Stimulated activated CD4-positive, alpha-beta T cell treated with anti-CD3 and anti-CD28 coated beads, Interleukin-15, amount 100 ng/mL, for 48 hours (primary cell): ENCODE results near the gene SMIM24.
A peak's percentile ranks its signal among the peaks of the same experiment; 100 is the strongest.
"Not testable (repeated sequence)": the region's sequence is repeated elsewhere in the genome, so short reads cannot be mapped to it uniquely, and the experiment has no call there.

Experiments used
- DNase-seq, 2 donors: peaks; one replicate each; pipeline ENCODE4 v3.0.0-alpha.2; 2020; ENCODE audit warnings: low read depth in 2 of 2

SMIM24 gene

DNA sequence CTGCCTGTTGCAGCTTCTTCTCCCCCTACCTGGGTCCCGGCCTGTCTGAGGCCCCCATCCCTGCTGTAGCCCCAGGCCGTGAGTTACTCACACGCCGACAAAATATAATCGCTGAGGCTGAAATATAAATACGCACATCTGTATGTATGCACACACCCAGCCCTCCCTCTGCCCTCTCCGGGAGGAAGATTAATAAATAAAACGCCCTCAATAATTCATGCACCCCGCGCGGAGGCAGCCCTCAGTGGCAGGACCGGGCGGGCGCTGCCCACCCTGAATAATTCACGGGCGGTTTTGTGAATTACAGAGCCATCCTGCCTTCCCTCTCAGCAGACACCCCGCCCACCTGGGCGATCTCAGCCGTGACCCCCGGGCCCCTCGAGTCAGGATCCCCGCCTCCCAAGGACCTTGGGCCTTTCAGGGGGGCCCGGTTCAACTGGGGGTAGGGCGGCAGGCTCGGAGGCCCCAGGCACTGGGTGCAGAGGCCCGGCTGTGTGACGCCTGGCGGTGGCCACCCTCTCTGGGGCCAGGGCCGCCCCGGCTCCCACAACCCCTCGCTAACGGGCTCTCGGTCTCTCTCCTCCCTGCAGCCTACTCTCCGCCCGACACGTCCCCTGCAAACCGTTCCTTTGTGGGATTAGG is 24.2 kb downstream of the SMIM24 start:
- DNase-seq, result no peak

DNA sequence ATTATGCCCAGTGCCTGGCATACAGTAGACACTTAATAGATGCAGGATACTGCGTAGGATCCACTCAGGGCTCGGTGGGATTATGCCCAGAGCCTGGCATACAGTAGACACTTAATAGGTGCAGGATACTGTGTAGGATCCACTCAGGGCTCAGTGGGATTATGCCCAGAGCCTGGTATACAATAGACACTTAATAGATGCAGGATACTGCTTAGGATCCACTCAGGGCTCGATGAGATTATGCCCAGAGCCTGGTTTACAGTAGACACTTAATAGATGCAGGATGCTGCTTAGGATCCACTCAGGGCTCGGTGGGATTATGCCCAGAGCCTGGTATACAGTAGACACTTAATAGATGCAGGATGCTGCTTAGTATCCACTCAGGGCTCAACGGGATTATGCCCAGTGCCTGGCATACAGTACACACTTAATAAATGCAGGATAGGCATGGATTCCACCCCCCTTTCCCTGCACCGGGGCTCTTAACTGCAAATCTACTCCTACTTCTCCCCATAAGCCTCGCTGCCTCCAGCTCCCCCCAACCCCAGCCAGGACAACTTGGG is 24.9 kb downstream of the SMIM24 start:
- DNase-seq, result no peak

GRCh38 chr19:3454656-3455392 is 25.5 kb downstream of the SMIM24 start:
- no peak for DNase-seq

DNA sequence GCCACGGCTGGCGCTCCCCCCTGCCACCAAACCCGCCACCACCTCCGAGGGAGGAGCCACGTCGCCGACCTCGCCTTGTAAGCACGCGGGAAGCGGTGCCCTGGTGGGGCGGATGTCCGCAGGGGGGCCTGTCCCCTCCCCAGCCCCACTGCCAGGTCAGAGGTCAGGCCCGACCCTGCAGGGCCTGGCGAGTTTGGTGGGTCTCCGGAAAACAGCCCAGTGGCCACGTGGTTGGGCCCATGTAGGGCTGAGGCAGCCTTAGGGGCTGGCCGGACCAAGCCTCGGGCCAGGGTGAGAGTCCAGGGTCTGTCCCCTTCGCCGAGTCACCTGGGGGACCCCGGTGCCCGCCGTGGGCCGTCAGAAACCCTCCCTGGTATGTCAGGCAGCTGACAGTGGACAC is 26.5 kb downstream of the SMIM24 start:
- DNase-seq, result no peak

DNA sequence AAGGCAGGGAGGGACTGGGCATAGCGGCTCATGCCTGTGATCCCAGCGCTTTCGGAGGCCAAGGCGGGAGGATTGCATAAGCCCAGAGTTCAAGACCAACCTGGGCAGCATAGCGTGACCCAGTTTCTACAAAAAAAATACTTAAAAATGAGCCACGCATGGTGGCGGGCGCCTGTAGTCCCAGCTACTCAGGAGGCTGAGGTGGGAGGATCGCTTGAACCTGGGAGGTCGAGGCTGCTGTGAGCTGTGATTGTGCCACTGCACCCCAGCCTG is 27.4 kb downstream of the SMIM24 start:
- DNase-seq, result not testable (repeated sequence)

DNA sequence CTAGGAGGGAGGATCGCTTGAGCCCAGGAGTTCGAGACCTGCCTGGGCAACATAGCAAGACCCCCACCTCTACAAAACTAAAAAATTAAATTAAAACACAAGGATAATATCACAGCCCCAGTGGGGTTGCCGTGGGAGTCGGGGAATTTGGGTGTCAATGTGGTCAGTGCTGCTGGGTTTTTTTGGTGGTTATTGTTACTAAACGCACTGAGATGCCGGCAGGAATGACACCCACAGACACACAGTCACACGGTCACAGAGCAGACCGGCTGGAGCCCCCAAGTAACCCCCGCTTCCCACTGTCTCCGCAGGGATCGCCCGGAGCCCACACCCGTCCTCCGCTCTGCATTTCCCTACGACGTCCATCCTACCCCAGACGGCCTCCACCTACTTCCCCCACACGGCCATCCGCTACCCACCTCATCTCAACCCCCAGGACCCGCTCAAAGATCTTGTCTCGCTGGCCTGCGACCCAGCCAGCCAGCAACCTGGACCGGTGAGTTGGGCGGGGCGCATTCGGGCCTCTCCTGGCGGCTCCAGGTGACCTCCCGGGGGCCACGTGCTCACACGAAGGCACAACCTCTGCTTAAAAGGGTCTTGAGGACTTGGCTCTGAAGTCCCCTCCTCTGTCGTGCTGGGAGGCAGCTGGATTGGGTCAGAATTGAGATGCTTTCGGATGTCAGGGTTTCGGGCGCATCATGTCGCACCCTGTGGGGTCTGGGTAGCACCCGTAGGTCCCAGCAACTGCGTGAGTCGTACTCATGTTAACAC is 28.0 kb downstream of the SMIM24 start:
- no peak for DNase-seq

GRCh38 chr19:3451451-3451866 is 28.9 kb downstream of the SMIM24 start:
- no peak for DNase-seq

GRCh38 chr19:3450796-3451411 is 29.4 kb downstream of the SMIM24 start:
- DNase-seq, result no peak

GRCh38 chr19:3448616-3449334 is 31.6 kb downstream of the SMIM24 start:
- no peak for DNase-seq

GRCh38 chr19:3446657-3447056 is 33.7 kb downstream of the SMIM24 start:
- DNase-seq, result not testable (repeated sequence)

DNA sequence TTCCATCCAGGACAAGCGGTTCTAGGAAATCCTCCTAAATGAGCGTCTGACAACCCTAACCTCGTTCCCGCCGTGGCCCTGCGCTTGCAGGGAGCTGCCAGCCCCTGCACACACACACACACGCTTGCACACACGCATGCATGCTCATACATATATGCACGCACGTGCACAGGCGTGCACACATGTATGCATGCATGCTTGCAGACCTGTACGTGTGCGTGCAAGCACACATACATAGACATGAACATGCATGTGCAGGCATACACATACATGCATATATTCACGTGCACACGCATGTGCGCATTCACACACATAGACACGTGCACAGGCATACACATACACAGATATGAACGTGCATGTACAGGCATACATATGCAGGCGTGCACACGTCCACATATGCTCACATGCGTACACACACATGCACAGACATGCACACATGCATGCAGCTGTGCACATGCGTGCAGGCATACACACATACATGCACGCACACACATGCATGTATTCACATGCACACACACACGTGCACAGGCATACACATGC is 35.6 kb downstream of the SMIM24 start:
- no peak for DNase-seq

DNA sequence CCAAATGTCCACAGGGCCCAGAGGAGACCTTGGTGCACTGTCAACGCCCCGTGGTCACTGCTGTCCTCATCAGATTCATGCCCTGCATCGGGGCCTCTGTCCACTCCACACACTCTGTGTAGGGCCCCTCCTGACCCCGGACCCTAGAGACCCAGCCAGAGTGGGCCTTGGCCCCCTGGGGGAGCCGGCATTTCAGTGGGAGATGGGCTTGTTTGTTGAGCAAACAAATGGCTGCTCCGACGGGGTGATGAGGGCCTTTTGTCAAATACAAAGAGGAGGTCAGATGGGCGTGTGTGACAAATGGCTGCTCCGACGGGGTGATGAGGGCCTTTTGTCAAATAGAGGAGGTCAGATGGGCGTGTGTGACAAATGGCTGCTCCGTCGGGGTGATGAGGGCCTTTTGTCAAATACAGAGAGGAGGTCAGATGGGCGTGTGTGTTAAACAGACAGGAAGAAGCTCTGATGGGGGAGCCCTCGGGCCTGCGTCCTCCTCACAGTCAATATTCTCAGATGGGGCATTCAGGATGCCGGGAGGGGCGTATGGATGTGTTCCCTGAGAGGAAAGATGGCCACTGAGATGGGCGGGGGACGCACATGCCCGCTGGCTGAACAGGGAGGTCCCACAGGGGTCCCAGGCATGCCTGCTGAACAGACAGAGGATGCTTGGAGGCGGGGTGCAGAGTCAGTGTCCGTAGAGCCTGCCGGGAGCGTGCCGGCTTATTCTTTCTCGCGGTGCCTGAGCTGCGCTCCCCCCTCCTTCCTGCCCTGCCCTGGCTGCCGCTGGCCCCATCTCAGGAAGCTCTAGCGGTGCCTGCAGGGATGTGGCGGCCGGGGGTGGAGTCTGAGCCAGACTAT is 36.3 kb downstream of the SMIM24 start:
- no peak for DNase-seq

GRCh38 chr19:3442487-3443071 is 37.7 kb downstream of the SMIM24 start:
- DNase-seq, result no peak

DNA sequence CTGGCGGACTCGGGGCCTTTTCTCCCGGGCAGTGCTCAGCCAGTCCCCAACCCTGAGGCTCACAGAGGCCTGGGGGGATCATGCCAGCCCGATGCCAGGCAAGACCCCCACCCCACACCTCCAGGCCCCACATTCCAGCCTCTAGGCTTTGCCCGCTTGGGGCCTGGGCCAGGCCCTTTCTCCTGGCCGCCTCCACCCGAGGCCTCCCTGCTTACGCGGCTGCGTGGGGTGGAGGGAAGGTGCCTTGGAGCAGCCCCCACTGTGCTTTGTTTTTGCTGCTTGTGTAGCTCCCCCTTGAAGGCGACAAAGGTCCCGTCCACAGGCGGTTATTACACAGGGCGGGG is 38.4 kb downstream of the SMIM24 start:
- DNase-seq, result no peak

- no peak for DNase-seq
Measured at GRCh38 chr19:3441089-3441985, 39.0 kb downstream of the SMIM24 start.

DNA sequence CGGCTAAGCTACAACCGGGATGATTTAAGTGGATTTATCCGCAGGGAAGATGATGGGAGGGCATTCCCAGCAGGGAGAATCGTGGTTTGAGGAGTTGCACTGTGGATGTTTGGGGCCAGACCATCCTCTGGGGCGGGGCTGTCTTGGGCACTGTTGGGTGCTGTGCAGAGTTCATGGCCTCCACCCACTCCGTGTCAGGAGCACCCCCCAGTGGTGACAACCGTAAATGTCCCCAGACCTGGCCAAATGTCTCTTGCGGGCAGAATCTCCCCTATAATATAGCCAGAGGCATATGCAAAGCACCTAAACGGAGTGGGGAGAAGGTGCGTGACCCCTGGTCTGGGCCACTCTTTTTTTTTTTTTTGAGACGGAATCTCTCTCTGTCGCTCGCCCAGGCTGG is 40.2 kb downstream of the SMIM24 start:
- peak; percentile 18 to 40 for DNase-seq

DNA sequence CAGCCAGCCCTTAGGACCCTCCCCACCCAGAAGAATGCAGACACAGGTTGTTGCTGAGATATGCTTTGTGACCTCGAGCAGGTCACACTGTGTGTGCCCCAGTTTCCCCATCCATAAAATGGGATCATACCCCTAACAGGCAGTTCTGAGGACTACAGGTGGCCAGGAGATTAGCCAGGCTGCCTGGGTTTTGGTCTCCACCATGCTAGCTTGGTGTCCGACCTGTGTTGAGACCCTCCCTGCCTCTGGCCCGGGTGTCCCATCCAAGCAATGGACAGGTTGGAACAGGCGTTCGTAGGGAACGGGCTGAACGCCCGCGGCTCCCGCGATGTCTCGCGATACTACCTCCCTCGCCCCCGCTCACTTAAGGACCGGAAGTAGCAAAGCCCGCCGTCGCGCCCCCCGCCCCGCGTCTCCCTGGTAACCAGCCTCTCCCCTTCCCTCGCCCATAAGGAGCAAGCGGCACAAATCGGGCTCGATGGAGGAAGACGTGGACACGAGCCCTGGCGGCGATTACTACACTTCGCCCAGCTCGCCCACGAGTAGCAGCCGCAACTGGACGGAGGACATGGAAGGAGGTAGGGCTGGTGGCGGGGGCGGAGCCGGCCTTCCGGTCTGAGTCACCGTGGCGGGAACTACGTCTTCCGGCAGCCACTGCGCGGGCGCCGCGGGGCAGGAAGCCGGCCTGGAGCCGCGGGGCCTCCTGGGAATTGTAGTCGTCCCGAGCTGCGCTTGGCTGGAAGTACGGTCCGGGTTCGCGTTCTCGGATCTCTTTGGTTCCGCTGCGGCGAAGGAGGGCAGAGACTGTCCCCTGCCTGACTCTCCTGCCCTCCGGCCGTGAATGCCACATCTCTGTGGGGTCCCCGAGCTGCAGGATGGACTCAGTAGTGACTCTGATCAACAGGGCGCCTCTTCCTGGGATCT is 45.4 kb downstream of the SMIM24 start:
- peak; percentile 95 for DNase-seq
